GM12874 (cell line): ENCODE measurements around the gene REV3L.

ENCODE experiments used
- CTCF ChIP-seq: IDR thresholded peaks from 2 replicates; pipeline ENCODE4 v1.5.1; 2011; ENCODE audit warnings: low read depth, mild to moderate bottlenecking, control low read depth, low read length, moderate library complexity; ENCODE audit not compliant: insufficient read depth

Gene REV3L

GRCh38 chr6:111430605-111431376 lies 52.2 kb downstream of the REV3L start:
- TF ChIP-seq CTCF = no peak

DNA sequence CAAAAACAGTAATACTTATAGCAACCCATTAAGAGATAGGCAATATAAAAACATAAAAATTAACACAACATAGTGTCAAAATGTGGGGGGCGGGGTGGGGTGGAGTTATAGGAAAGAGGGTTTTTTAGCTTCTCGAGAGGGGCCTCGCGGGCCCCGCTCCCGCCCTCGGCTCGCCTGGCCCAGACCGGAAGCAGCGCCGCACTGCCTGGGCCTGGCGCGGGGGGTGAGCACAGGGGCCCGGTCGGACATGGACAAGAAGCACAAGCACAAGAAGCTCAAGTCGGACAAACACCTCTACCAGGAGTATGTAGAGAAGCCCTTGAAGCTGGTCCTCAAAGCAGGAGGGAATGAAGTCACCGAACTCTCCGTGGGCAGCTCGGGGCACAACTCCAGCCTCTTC lies 53.4 kb downstream of the REV3L start:
- TF ChIP-seq CTCF = no peak

- TF ChIP-seq CTCF = no peak
Measured at GRCh38 chr6:111428811-111429210, 54.2 kb downstream of the REV3L start.

GRCh38 chr6:111427341-111428116 lies 55.5 kb downstream of the REV3L start:
- TF ChIP-seq CTCF = no peak

GRCh38 chr6:111423960-111424846 lies 58.8 kb downstream of the REV3L start:
- TF ChIP-seq CTCF = no peak

GRCh38 chr6:111423055-111423633 lies 59.9 kb downstream of the REV3L start:
- no peak for TF ChIP-seq CTCF
